Neural crest cell (in vitro differentiated cells): Measurements from ENCODE around the gene TMTC1. TPM values are rescaled to one million over a fixed set of nuclear protein-coding genes. Genes with fewer than 3 reads are reported as not detected.
A peak's percentile ranks its signal among the peaks of the same experiment; 100 is the strongest.
"Not testable (repeated sequence)": the region's sequence is repeated elsewhere in the genome, so short reads cannot be mapped to it uniquely, and the experiment has no call there.

Source experiments
- DNase-seq: peaks from one replicate; pipeline ENCODE4 v3.0.0; 2021; ENCODE audit warnings: low read depth, mixed read lengths, low spot score
- H3K27ac Mint-ChIP-seq: one replicate; pipeline ENCODE4 v1.8.0; 2021; ENCODE audit warnings: mild to moderate bottlenecking, mixed read lengths; ENCODE audit not compliant: unreplicated experiment
- H3K27me3 Mint-ChIP-seq: 2 replicates; pipeline ENCODE4 v1.8.0; 2021; ENCODE audit warnings: low read depth, mild to moderate bottlenecking, mixed read lengths
- H3K36me3 Mint-ChIP-seq: 2 replicates; pipeline ENCODE4 v1.8.0; 2021; ENCODE audit warnings: low read depth, mild to moderate bottlenecking, mixed read lengths
- H3K4me1 Mint-ChIP-seq: 2 replicates; pipeline ENCODE4 v1.8.0; 2021; ENCODE audit warnings: mixed read lengths
- H3K4me3 Mint-ChIP-seq: one replicate; pipeline ENCODE4 v1.8.0; 2021; ENCODE audit warnings: mild to moderate bottlenecking, mixed read lengths
- H3K9me3 Mint-ChIP-seq: 2 replicates; pipeline ENCODE4 v1.8.0; 2021; ENCODE audit warnings: mixed read lengths
- CTCF ChIP-seq: fragments of 200-600 bp; sonication (generic); conservative IDR thresholded peaks from 2 replicates; pipeline ENCODE4 v1.5.0; 2021; ENCODE audit warnings: antibody characterized with exemption, mild to moderate bottlenecking
- long read RNA-seq: library from polyadenylated mRNA; unstranded; transcript quantifications from one replicate; pipeline ENCODE4 v2.0.0, GENCODE V29; 2020
- total RNA-seq: library from RNA; stranded (reverse); gene quantifications from 2 replicates; pipeline ENCODE4 v1.2.1, GENCODE V29; 2021

The TMTC1 gene
- 13.1 and 13.2 TPM in 2 replicates for total RNA-seq
- long read RNA-seq, partial matches to known transcripts = 1 of 5 reads
- long read RNA-seq, other reads (novel, unspliced or antisense) = 4 of 5 reads

GRCh38 chr12:29783773-29784666 lies at the start of gene TMTC1:
Gene TMTC1, minus strand, starts transcription at chr12:29783942. Its CDS starts 191 bp downstream, at chr12:29783751.
- Mint-ChIP-seq H3K4me1 (peaks cover 22% of the 10 kb centered on the region), H3K4me3 (peak within 1 kb of the TSS; percentile 93), H3K27me3 (peaks cover 42% of the 10 kb centered on the region), H3K27ac (peak within 1 kb of the TSS; percentile 50), H3K36me3 (peaks cover 12% of the 10 kb centered on the region), H3K9me3 (peaks cover 7% of the 10 kb centered on the region)
- peak; percentile 69 for DNase-seq
- TF ChIP-seq CTCF = no peak

- TF ChIP-seq CTCF = no peak
- Mint-ChIP-seq H3K4me1 (no peaks in the 10 kb centered on the region), H3K4me3 (no peak overlapping the region), H3K9me3 (peaks cover 26% of the 10 kb centered on the region), H3K27me3 (no peaks in the 10 kb centered on the region), H3K27ac (no peak overlapping the region), H3K36me3 (peaks cover 20% of the 10 kb centered on the region)
- no peak for DNase-seq
Observed at GRCh38 chr12:29831173-29831572, 47.4 kb upstream of the TMTC1 start.

GRCh38 chr12:29830391-29830790 lies 46.6 kb upstream of the TMTC1 start:
- TF ChIP-seq CTCF = no peak
- no peak overlapping the region for H3K4me3 Mint-ChIP-seq
- no peaks in the 10 kb centered on the region for H3K27me3 Mint-ChIP-seq
- H3K4me1 Mint-ChIP-seq = no peaks in the 10 kb centered on the region
- H3K36me3 Mint-ChIP-seq = peaks cover 18% of the 10 kb centered on the region
- DNase-seq = no peak
- peaks cover 19% of the 10 kb centered on the region for H3K9me3 Mint-ChIP-seq
- H3K27ac Mint-ChIP-seq = no peak overlapping the region

GRCh38 chr12:29818916-29819623 lies 35.3 kb upstream of the TMTC1 start:
- Mint-ChIP-seq H3K4me1 (no peaks in the 10 kb centered on the region), H3K9me3 (no peaks in the 10 kb centered on the region), H3K27ac (peak overlapping the region; percentile 72), H3K36me3 (no peaks in the 10 kb centered on the region), H3K27me3 (no peaks in the 10 kb centered on the region), H3K4me3 (no peak overlapping the region)
- DNase-seq = no peak
- no peak for TF ChIP-seq CTCF

GRCh38 chr12:29816874-29817725 lies 33.4 kb upstream of the TMTC1 start:
- peaks cover 3% of the 10 kb centered on the region for H3K9me3 Mint-ChIP-seq
- TF ChIP-seq CTCF = no peak
- no peak overlapping the region for H3K4me3 Mint-ChIP-seq
- H3K27ac Mint-ChIP-seq = no peak overlapping the region
- no peaks in the 10 kb centered on the region for H3K27me3 Mint-ChIP-seq
- H3K36me3 Mint-ChIP-seq = no peaks in the 10 kb centered on the region
- H3K4me1 Mint-ChIP-seq = no peaks in the 10 kb centered on the region
- DNase-seq = no peak

GRCh38 chr12:29809616-29810361 lies 26.0 kb upstream of the TMTC1 start:
- not testable (repeated sequence) for H3K9me3 Mint-ChIP-seq, H3K27me3 Mint-ChIP-seq, DNase-seq, H3K36me3 Mint-ChIP-seq, H3K27ac Mint-ChIP-seq, H3K4me1 Mint-ChIP-seq, H3K4me3 Mint-ChIP-seq
